Measurements from ENCODE around the gene MOB3A.

The MOB3A gene

GRCh38 chr19:2096034-2096479 lies at the start of gene MOB3A:
TSS of gene MOB3A (minus strand) at chr19:2096326. CDS start at chr19:2078560, 17,766 bp downstream.
- Histone ChIP-seq H3K4me3 (ENCODE audit: low read depth, low read length) (peak within 1 kb of the TSS; percentile 77), H3K4me1 (ENCODE audit: control insufficient read depth, insufficient read depth, low read length) (peaks cover 6% of the 10 kb centered on the region; the same call in 1 of the 2 replicates), H3K36me3 (ENCODE audit: control insufficient read depth, insufficient read depth, low read length) (peaks cover 17% of the 10 kb centered on the region), H3K27me3 (ENCODE audit: control insufficient read depth, insufficient read depth, low read length) (no peaks in the 10 kb centered on the region), H3K9ac (ENCODE audit: low read length) (peak within 1 kb of the TSS; percentile 68), H3K9me3 (ENCODE audit: control insufficient read depth, insufficient read depth, low read depth, low read length) (no peaks in the 10 kb centered on the region), H3K27ac (ENCODE audit: low read depth, low read length) (peak within 1 kb of the TSS; percentile 46; the same call in 1 of the 2 replicates)

DNA sequence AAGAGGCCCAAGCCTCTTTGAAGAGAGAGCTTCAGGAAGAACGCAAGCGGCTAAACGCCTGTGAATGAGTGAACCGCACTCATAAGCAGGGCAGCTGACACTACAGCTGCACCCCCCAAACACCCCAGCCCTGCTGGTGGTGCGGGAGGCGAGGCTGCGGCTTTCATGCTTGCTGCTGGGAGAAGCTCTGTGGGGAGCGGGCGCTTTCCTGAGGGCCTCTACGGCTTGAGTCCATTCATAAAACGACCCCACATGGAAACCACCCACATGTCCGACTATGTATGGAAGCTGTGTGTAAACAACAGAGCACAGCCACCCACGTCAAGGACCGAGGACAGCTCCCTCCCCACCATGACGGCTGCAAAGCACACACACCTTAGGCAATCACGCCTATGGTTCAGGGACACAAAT lies 49.7 kb upstream of the MOB3A start:
- no peak overlapping the region for H3K4me3 ChIP-seq (ENCODE audit: low read depth, low read length)
- H3K4me1 ChIP-seq (ENCODE audit: control insufficient read depth, insufficient read depth, low read length) = peaks cover 11% of the 10 kb centered on the region
- no peaks in the 10 kb centered on the region for H3K9me3 ChIP-seq (ENCODE audit: control insufficient read depth, insufficient read depth, low read depth, low read length)
- peaks cover 33% of the 10 kb centered on the region for H3K36me3 ChIP-seq (ENCODE audit: control insufficient read depth, insufficient read depth, low read length)
- H3K27ac ChIP-seq (ENCODE audit: low read depth, low read length) = no peak overlapping the region
- no peak overlapping the region for H3K9ac ChIP-seq (ENCODE audit: low read length)
- H3K27me3 ChIP-seq (ENCODE audit: control insufficient read depth, insufficient read depth, low read length) = no peaks in the 10 kb centered on the region

DNA sequence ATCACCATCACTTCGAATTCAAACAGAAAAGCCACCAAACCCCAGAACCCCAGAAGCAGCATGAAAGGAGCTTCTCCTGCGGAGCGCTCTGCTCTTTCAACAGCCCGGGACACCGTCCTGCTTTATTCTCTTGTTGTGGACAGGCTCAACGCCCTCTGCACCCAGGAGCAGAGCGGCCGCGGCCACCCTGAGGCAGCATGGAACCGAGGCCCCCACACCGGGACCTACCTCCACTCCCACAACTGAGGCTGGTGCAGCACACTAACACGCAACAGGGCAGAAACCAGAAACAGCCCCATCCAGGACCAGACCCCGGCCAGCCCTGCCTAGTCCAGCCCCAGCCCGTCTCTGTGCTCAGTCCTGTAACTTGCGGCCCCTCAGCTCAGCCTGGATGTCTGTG lies 48.1 kb upstream of the MOB3A start:
- H3K4me1 ChIP-seq (ENCODE audit: control insufficient read depth, insufficient read depth, low read length) = 0 out of 2 replicates have a peak, but pooled peaks cover 2% of the 10 kb centered on the region
- no peaks in the 10 kb centered on the region for H3K9me3 ChIP-seq (ENCODE audit: control insufficient read depth, insufficient read depth, low read depth, low read length)
- no peak overlapping the region for H3K4me3 ChIP-seq (ENCODE audit: low read depth, low read length)
- no peak overlapping the region for H3K9ac ChIP-seq (ENCODE audit: low read length)
- H3K36me3 ChIP-seq (ENCODE audit: control insufficient read depth, insufficient read depth, low read length) = peaks cover 42% of the 10 kb centered on the region
- H3K27ac ChIP-seq (ENCODE audit: low read depth, low read length) = no peak overlapping the region
- no peaks in the 10 kb centered on the region for H3K27me3 ChIP-seq (ENCODE audit: control insufficient read depth, insufficient read depth, low read length)

DNA sequence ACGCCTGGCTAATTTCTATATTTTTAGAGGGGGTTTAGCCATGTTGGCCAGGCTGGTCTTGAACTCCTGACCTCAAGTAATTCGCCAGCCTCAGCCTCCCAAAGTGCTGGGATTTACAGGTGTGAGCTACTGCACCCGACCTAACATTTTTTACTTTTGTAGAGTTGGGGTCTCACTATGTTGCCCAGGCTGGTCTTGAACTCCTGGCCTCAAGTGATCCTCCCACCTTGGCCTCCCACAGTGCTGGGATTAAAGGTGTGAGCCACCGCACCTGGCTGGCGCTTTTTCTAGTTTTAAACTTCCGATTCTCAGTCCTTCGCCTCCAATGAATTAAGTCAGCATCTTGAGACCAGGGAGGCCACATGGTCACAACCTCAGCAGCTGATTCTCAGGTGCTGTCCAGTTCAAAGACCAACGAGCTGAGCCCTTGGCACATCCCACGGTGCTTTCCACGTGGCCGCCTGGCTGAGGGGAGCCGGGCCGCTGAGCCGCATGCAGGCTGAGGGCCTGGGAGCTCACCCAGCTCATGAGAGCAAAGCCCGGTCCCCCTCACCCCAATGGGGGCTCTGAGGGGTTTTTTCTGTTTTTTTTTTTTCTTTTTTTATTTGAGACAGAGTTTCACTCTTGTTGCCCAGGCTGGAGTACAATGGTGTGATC lies 46.2 kb upstream of the MOB3A start:
- peaks cover 50% of the 10 kb centered on the region for H3K36me3 ChIP-seq (ENCODE audit: control insufficient read depth, insufficient read depth, low read length)
- no peaks in the 10 kb centered on the region for H3K9me3 ChIP-seq (ENCODE audit: control insufficient read depth, insufficient read depth, low read depth, low read length)
- H3K4me3 ChIP-seq (ENCODE audit: low read depth, low read length) = no peak overlapping the region
- H3K4me1 ChIP-seq (ENCODE audit: control insufficient read depth, insufficient read depth, low read length) = 0 out of 2 replicates have a peak, but pooled peaks cover 2% of the 10 kb centered on the region
- no peak overlapping the region for H3K9ac ChIP-seq (ENCODE audit: low read length)
- H3K27me3 ChIP-seq (ENCODE audit: control insufficient read depth, insufficient read depth, low read length) = no peaks in the 10 kb centered on the region
- no peak overlapping the region for H3K27ac ChIP-seq (ENCODE audit: low read depth, low read length)

DNA sequence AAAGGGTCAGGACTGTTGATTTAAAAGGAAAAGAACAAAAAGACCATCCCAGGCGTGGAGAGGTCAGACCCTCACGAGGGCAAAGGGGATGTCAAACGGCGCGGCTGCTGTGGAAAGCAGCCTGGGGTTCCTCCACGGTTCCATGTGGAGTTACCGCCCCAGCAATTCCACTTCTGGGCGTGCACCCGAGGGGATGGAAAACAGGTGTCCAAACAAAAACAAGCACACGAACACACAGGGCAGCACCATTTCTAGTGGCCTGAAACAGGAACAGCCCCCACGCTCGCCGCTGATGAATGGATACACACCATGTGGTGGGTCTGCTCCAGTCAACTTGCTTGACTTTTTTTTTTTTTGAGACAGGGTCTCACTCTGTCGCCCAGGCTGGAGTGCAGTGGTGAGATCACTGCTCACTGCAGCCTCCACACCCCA lies 44.0 kb upstream of the MOB3A start:
- Histone ChIP-seq H3K27ac (ENCODE audit: low read depth, low read length) (no peak overlapping the region), H3K36me3 (ENCODE audit: control insufficient read depth, insufficient read depth, low read length) (peaks cover 63% of the 10 kb centered on the region), H3K27me3 (ENCODE audit: control insufficient read depth, insufficient read depth, low read length) (no peaks in the 10 kb centered on the region), H3K9me3 (ENCODE audit: control insufficient read depth, insufficient read depth, low read depth, low read length) (no peaks in the 10 kb centered on the region), H3K9ac (ENCODE audit: low read length) (no peak overlapping the region), H3K4me1 (ENCODE audit: control insufficient read depth, insufficient read depth, low read length) (0 out of 2 replicates have a peak, but pooled peaks cover 2% of the 10 kb centered on the region), H3K4me3 (ENCODE audit: low read depth, low read length) (no peak overlapping the region)

GRCh38 chr19:2139385-2140137 lies 43.4 kb upstream of the MOB3A start:
- H3K36me3 ChIP-seq (ENCODE audit: control insufficient read depth, insufficient read depth, low read length) = peaks cover 58% of the 10 kb centered on the region

GRCh38 chr19:2138061-2138728 lies 42.1 kb upstream of the MOB3A start:
- Histone ChIP-seq H3K4me1 (ENCODE audit: control insufficient read depth, insufficient read depth, low read length) (no peaks in the 10 kb centered on the region), H3K9ac (ENCODE audit: low read length) (no peak overlapping the region), H3K27ac (ENCODE audit: low read depth, low read length) (no peak overlapping the region), H3K27me3 (ENCODE audit: control insufficient read depth, insufficient read depth, low read length) (no peaks in the 10 kb centered on the region), H3K4me3 (ENCODE audit: low read depth, low read length) (no peak overlapping the region), H3K9me3 (ENCODE audit: control insufficient read depth, insufficient read depth, low read depth, low read length) (no peaks in the 10 kb centered on the region), H3K36me3 (ENCODE audit: control insufficient read depth, insufficient read depth, low read length) (peaks cover 61% of the 10 kb centered on the region)

More at GRCh38 chr19:2139385-2140137, 43.4 kb upstream of the MOB3A start:
- H3K4me3 ChIP-seq (ENCODE audit: low read depth, low read length) = no peak overlapping the region
- H3K27me3 ChIP-seq (ENCODE audit: control insufficient read depth, insufficient read depth, low read length) = no peaks in the 10 kb centered on the region
- no peaks in the 10 kb centered on the region for H3K9me3 ChIP-seq (ENCODE audit: control insufficient read depth, insufficient read depth, low read depth, low read length)
- H3K9ac ChIP-seq (ENCODE audit: low read length) = no peak overlapping the region
- no peak overlapping the region; the same call in 1 of the 2 replicates for H3K27ac ChIP-seq (ENCODE audit: low read depth, low read length)
- H3K4me1 ChIP-seq (ENCODE audit: control insufficient read depth, insufficient read depth, low read length) = no peaks in the 10 kb centered on the region

DNA sequence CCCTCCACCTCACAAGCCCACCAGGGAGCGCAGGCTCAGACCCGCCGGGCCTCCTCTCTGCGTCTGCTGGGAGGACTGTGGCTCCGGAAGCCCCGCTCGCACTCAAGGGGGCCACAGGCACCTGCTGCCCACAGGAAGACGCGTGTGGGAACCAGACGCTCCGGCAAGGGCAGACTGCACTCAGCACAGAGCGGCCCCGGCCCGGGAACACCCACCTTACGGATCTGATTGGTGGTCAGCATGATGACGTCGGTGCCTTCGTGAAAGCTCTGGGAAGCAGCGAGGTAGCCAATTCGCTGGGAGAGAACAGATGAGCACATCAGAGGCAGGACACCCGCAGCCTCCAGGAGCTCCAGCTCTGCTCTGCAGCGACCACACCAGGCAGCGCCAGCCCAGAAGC lies 40.7 kb upstream of the MOB3A start:
- H3K9ac ChIP-seq (ENCODE audit: low read length) = no peak overlapping the region
- no peak overlapping the region for H3K4me3 ChIP-seq (ENCODE audit: low read depth, low read length)
- H3K36me3 ChIP-seq (ENCODE audit: control insufficient read depth, insufficient read depth, low read length) = peaks cover 75% of the 10 kb centered on the region
- H3K4me1 ChIP-seq (ENCODE audit: control insufficient read depth, insufficient read depth, low read length) = no peaks in the 10 kb centered on the region
- H3K27ac ChIP-seq (ENCODE audit: low read depth, low read length) = no peak overlapping the region
- H3K9me3 ChIP-seq (ENCODE audit: control insufficient read depth, insufficient read depth, low read depth, low read length) = no peaks in the 10 kb centered on the region
- no peaks in the 10 kb centered on the region for H3K27me3 ChIP-seq (ENCODE audit: control insufficient read depth, insufficient read depth, low read length)

DNA sequence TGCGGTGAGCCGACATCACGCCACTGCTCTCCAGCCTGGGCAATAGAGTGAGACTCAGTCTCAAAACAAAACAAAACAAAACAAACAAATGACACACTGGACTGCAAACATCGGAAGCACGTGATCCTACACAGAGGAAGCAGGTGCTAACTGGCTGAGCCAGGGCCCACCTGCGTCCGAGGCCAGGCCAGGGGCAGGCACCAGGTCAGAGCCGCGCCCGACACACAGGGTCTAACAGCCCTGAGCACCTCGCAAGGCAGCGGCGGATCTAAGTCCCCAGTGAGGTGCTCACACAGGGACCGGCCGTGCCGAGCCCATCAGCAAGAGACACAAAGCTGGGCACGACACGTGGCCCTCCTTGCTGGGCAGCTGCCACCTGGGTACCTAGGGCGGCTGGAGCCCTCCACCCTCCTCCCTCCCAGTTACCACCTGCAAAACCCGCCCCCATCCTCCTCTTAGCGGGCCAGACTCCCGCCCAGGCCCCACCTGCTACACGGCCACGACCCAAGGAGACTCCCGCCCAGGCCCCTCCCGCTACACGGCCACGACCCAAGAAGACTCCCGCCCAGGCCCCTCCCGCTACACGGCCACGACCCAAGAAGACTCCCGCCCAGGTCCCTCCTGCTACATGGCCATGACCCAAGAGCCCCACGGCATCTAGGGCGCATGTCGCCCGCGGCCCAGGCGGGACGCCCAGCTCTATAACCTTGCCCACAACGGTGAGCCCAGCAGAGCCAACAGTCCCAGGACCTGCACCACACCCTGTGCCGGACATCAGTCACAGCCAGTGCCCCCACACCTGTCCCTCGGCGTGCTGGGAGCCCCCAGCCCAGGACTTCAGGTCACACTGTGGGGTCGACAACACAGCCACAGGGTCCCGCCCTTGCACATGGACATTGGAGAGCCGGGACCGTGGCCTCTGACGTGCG lies 39.6 kb upstream of the MOB3A start:
- Histone ChIP-seq H3K36me3 (ENCODE audit: control insufficient read depth, insufficient read depth, low read length) (peaks cover 79% of the 10 kb centered on the region), H3K9me3 (ENCODE audit: control insufficient read depth, insufficient read depth, low read depth, low read length) (no peaks in the 10 kb centered on the region), H3K27me3 (ENCODE audit: control insufficient read depth, insufficient read depth, low read length) (no peaks in the 10 kb centered on the region), H3K27ac (ENCODE audit: low read depth, low read length) (no peak overlapping the region), H3K4me3 (ENCODE audit: low read depth, low read length) (no peak overlapping the region), H3K9ac (ENCODE audit: low read length) (no peak overlapping the region), H3K4me1 (ENCODE audit: control insufficient read depth, insufficient read depth, low read length) (no peaks in the 10 kb centered on the region)

GRCh38 chr19:2132731-2133490 lies 36.8 kb upstream of the MOB3A start:
- no peaks in the 10 kb centered on the region for H3K27me3 ChIP-seq (ENCODE audit: control insufficient read depth, insufficient read depth, low read length)
- H3K36me3 ChIP-seq (ENCODE audit: control insufficient read depth, insufficient read depth, low read length) = peaks cover 77% of the 10 kb centered on the region
- H3K9ac ChIP-seq (ENCODE audit: low read length) = no peak overlapping the region
- H3K4me3 ChIP-seq (ENCODE audit: low read depth, low read length) = no peak overlapping the region
- no peaks in the 10 kb centered on the region for H3K4me1 ChIP-seq (ENCODE audit: control insufficient read depth, insufficient read depth, low read length)
- H3K27ac ChIP-seq (ENCODE audit: low read depth, low read length) = no peak overlapping the region
- H3K9me3 ChIP-seq (ENCODE audit: control insufficient read depth, insufficient read depth, low read depth, low read length) = no peaks in the 10 kb centered on the region
